NCI-H2196 (cell line): Measurements from ENCODE around the gene IFNA7.
"Not testable (repeated sequence)": the region's sequence is repeated elsewhere in the genome, so short reads cannot be mapped to it uniquely, and the experiment has no call there.

ENCODE experiments used
- DNase-seq: peaks from one replicate; lab custom pipeline; 2025; ENCODE audit not compliant: unreplicated experiment; lab: John Stamatoyannopoulos, UW

Gene IFNA7

DNA sequence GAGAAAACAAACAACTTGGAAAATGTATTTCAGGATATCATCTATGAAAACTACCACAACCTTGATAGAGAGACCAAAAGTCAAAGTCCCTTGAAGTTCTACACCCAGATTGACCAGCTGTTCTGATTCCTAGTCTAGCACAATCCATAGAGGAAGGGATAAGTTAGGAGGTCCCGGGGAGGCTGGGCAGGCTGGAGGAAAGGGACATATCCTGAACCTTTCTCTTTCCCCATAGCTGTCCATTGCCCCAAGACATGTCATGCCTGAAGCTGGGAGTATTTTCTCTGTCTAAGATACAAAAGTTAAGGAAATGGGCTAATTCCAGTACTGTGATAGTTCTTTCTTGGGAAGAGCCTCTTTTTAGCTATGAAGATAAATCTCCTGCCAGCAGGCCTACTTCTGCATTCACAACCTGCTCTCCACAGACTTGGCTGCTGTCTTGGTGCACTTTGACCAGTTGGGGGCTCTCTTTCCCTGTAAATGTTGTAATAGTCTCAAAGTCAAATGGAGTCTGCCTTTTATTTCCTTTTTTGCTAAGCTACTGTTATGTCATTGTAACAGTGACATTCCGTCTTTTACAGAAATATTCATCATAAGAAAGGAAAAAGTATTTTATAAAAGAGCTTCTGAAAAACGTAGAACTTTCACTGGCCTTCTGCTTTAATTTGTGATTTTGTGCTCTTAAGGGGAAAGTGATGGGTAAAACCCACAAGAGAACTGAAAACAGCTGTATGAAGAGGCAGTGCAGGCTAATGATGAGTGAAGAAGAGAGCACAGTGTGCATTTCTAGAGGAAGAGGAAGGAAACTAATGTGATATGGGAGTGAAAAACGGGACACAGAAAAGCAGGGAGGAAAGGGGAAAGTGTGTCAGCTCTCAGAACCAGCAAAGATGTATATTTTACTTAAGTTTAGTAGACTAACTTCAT, 18.9 kb downstream of the IFNA7 start:
- DNase-seq, result not testable (repeated sequence)

- no peak for DNase-seq
These were observed 27.3 kb downstream of the IFNA7 start for GRCh38 chr9:21174671-21175070.

DNA sequence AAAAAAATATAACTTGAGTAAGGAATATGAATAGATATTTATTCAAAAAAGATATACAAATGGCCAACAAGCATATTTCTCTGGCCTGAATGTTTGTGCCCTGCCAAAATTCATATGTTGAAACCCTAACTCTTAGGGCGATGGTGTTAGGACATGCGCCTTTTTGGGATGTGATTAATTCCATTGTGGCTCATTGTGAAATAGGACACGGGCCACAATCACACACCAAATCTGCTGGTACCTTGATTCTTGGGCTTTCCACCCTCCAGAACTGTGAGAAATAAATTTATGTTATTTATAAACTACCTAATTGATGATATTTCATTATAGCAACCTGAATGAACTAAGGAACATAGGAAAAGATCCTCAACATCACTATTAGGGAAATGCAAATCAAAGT, 29.8 kb downstream of the IFNA7 start:
- no peak for DNase-seq

- DNase-seq, result no peak
These were observed 30.7 kb downstream of the IFNA7 start for GRCh38 chr9:21171351-21171750.

GRCh38 chr9:21166560-21166959, 35.4 kb downstream of the IFNA7 start, which contains the start of gene IFNA21:
Gene IFNA21 (minus strand): TSS chr9:21166660. CDS start chr9:21166612, 48 bp downstream.
- not testable (repeated sequence) for DNase-seq

- DNase-seq, result no peak
These were observed 36.5 kb downstream of the IFNA7 start for GRCh38 chr9:21165516-21165915.

DNA sequence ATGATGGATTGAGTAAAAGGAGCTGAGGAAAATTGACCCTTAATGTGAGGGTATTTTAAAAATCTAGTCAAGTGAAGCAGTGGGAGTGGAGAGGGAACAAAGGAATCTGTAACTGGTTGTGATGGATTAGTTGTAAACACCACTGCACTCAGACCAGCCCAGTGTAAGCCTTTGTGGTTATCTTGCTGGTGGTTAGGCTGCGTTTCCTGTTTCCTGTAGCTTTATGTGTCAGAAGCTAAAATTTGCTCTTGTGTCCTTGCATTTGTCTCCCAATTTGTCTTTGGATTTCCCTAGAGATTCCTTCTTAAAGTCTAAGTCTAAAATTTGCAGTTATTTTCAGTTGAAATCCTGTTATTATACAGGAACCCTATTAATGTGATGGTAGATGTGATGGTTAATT, 41.8 kb downstream of the IFNA7 start:
- DNase-seq, result no peak

- no peak for DNase-seq
These were observed 46.5 kb downstream of the IFNA7 start for GRCh38 chr9:21155501-21155900.

DNA sequence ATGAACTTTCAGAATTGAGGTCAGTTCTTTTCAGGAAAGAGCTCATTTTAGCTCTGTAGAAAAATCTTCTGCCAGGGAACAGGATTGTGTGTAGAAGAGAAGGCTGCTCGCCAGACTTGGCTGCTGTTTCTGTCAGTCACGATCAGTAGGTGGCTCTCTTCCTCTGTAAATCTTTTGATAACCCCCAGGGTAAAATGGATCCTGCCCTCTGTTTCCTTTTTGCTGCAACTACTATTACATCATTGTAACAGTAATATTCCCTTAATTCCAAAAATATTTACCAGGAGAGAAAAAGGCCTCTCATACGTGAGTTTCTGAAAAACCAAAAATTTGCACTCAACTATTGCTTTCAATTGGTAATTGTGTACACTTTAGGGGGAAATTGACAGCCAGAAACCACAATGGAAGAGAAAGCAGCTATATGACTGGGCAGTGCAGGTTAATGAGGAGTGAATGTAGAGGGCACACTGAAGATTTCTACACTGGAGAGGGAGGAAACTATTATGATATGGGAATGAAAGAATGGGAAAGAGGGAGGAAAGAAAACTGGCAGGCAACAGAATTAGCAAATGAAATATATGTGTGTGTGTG, 47.9 kb downstream of the IFNA7 start:
- DNase-seq, result no peak

DNA sequence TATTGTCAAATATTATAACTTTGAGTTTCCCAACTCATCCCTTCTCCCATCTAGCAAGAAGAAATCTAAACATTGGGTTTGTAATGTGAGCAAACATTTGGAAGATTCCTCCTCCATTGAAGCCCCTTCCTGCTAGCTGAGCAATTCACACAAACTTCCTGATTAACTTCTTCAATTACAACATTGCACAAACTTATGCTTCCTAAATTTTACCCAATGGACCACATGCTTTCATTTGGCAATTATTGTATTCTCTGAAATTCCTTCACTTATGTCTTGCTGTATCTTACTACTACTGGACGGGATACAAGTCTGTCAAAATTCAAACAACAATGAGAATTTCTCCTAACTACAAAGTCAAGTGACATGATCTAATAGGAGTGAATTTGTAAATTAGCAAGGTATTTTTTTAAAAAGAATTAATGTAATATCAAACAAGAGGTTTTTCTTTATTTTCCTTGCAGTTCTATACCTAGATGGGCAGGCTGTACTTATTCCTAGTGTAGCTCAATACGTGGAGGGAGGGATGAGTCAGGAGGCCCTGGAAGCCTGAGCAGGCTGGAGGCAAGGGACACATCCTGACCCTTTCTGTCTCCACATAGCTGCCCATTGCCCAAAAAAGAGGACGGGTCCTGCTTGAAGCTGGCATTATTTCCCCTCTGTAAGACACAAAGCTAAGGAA, 48.5 kb downstream of the IFNA7 start:
- no peak for DNase-seq
